Limb (tissue), 2 donors: Measurements from ENCODE around the gene CYRIA.

Experiments
- DNase-seq, 2 donors: peaks; one replicate each; pipeline ENCODE4 v3.0.0-alpha.2; 2016; ENCODE audit errors: extremely low spot score in 2 of 2

Gene CYRIA

DNA sequence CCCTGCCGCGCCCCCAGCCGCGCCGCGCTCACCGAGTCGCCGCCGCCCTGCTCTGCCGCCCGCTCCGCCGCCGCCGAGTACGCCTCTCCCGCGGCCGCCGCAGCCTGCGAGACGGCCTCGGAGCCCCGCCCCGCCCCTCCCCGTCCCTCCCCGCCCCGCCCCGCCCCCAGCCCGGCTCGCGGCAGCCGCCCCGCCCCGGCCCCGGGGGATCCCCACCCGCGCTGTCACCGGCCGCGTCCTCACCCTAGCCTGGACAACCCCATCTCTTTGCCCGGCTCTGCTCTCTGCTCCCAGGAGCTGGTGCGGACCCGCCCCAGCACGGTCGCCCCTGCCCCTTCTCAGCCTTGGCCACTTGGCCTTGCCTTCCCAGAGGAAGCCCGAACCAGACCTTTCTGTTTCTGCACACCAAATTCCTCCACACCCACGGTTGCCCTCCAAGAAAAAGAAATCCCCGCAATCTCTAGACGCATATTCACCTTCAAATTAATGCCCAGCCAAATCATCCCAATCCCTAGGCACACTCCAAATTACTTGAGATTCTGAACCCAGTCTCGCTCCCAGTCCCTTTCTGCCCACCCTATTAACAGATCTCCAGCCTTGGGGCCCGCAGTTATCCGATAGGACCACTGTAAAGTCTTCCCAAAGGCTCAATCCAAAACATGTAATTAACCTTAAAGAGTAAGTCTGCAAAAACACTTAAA, at the start of gene CYRIA:
Gene CYRIA, minus strand, starts transcription at position 87 of the 701 bp plus-strand sequence. CDS start 77,715 bp downstream, outside the sequence.
- peak in 1 of 2 donors; percentile 81 for DNase-seq

DNA sequence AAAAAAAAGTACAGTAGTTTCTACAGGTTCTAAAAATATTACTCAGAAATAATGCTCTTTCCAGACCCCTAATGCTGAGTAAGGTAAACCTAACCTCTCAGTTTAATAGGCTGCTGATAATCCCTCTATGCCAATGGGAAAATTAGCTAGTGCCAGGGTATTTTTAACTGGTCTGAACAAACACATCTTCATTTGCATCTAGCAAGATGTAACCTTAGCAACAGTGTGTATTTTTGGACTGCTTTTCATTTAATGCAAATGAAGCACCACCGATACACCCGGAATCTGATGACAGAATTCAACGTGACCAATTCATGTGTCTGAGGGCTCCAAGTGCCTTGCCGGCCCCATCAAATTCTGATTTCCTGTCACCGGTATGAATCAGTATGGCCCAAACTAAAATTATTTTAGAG, 47.4 kb upstream of the CYRIA start:
- no peak for DNase-seq

DNA sequence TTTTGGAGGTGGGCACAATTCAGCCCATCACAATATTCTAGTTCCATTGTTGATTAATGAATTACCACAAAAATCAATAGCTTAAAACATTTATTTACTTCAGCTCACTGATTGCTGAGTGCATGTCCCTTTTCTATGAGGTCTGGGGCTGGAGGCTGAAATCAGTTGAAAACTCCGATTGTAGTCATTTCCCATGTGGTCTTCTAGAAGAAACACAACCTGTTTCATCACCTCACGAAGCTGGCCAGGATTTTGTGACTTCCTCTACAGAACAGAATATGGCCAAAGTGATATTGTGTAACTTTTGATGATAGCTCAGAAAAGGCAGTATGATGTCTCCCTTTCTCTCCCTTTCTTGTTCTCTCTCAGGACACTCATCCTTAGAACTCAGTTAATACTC, 44.1 kb upstream of the CYRIA start:
- no peak for DNase-seq

DNA sequence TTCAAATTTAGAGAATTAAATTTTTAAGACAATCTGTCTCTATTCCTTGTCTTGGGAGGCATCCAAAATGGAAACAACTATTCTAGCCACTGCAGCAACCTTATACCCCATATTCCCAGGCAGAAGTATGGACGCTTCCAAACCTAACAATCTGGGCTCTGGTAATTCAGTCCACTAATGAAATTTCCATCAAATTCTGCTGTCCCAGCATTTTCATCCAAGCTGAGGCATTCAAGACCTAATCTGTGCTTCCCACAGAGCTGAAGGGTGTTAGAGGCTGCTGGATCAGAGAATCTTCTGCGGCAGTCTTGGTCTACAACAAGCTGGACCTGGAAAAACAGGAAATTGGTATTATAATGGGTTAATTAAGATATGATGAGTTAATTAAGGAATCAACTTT, 42.5 kb upstream of the CYRIA start:
- no peak for DNase-seq

DNA sequence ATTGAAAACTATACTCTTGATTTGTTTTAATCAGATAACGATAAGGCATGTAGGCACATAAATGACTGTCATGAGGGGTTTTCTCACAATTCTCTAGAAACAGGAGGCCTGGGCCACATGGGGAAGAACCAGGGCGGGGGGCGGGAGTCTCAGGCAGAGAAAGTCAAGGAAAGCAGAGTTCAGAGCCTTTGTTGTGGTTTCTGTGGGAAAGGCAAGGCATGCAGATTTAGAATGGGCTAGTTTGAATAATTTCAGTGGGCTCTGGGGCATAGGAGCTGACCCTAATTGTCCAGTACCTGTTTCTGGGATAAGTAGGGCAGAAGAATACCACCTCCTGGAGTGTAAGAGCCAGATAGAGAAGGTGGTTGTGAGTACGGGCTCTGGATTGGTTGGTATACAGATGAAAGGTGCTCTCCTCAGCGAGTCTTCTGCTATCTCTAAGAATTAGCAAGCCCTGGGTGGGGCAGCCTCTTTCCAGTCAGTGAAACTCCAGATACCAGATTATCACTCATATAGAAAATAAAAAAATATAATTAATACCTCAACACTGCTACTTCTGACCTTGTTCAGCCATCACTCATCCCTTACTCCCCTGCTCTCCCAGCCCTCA, 41.5 kb upstream of the CYRIA start:
- DNase-seq: no peak

DNA sequence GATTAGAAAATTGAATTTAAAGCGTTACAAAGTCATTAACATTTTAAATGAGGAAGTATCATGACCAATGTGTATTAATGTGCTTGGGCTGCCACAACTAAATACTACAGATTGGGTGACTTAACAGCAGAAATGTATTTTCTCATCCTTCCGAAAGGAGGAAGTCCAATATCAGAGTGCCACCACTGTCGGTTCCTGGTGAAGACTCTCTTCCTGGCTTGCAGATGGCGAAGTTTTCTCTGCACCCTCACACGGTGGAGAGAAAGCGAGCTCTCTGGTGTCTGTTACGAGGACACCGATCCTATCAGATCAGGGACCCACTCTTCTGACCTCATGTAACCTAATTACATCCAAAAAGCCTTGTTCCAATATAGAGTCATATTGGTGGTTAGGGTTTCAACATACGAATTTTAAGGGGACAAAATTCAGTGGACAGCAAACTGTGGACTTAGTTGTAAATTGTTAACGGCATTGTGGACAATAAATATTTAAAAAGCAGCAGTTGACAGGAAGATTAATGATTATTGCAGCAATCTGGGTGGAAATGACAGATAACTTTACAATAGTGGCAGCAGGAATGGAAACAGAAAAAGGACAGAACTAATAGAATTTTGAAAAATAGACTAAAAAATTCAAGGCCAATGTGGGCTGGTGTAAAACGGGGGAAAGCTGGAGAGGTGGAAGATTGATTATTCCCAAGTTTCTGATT, 35.1 kb upstream of the CYRIA start:
- DNase-seq: no peak

DNA sequence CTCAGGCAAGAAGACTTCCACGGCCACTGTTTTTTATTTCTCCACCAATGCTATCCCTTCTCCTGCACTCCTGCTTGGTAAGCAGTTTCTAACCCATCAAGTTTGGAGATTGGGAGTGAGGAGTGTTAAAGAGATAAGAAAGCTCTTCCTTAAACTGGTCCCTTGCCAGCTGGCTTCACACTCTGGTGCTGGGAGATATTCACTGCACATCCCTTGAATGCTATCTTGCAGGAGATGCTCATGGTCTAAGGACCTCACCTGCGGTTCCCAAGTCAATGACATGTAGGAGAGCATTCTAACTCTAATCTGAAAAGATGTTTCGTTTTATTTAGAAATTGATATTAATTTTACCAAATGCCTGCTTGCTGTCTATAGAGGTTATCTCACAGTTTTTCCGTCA, 28.2 kb upstream of the CYRIA start:
- no peak for DNase-seq

DNA sequence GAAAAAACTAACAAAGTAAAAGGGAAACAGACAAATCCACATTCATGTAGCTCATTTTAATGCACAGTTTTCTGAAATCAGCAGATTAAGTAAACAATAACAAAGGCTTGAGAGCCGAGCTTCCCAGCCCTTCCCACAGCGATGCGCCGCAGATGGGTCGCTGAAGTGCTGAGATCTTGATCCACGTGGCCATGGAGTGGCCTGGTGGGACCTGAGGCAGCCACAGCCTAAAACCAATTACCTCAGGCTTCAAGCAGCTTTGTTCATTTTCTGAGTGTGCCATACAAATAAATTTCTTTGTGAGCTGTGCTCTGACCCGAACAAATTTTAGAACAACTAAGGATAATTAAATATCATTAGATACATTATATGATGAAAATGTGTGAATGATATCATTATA, 25.6 kb upstream of the CYRIA start:
- DNase-seq: no peak

DNA sequence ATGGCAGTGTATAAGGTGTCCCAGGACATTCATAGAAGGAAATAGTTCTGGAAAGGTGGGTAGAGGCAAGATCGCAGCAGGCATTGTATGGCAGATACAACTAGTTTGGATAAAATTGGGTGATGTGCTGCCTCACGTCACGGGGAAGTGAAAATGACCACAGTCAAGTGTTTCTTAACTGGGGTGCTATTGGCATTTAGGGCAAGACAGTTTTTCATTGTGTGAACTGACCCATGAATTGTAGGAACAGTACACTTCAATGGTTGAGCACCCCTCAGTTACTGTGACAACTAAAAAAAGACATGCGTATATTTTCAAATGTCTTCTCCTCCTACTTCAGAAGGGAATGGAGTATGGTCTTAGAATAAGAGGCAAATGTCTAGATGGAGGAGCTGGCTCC, 22.3 kb upstream of the CYRIA start:
- DNase-seq: no peak

DNA sequence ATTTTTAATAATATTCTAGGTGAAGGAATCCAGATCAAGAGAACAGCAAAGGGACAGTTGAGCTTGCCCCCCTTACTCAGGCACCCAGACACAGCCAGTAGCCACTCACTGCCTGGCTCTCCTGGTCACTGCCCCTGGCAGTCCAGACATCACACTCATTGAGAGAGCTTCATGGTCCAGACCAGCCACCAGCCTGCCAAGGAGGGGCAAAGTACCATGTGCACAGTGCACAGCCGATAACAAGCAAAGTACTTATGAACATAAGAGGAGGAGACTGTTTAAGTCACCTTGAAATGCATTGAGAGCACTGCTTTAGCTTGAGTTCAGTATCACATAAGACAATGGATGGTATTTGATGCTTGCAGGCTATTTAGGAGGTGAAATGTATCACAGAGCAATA, 21.6 kb upstream of the CYRIA start:
- DNase-seq: no peak

DNA sequence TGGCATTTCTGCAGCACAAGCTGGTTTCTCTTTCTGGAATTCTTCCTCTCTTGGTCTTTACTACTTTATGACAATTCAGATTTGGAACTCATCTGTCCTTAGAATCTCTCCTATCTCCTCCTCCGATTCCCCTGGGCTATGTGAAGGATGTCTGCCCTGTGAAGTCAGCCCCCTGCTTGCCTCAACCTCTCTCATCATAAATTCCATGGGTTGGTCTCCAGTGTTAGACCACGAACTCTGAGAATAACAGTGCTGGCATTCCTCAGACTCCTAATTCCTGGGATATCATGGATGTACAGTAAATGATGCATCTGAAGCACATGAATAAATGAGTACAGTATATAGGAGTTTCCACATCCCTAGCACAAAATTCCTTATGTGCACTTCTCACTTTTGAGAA, 21.0 kb upstream of the CYRIA start:
- no peak for DNase-seq

DNA sequence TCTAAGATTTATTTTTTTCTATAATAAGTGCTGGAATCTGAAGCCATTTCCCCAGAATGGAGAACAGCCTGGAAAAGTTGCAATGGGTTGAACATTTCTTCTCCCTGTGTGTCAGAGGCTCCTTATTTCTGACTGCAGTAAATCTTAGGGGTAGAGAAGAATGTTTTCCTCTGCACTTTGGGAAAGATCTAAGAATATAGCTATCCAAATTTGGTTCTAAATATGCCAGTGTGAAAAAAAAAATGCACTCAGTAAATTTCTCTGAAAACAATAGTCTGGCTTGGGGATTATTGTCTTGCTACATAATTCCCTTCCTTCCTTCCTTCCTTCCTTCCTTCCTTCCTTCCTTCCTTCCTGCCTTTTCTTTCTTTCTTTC, 19.7 kb upstream of the CYRIA start:
- DNase-seq: no peak

DNA sequence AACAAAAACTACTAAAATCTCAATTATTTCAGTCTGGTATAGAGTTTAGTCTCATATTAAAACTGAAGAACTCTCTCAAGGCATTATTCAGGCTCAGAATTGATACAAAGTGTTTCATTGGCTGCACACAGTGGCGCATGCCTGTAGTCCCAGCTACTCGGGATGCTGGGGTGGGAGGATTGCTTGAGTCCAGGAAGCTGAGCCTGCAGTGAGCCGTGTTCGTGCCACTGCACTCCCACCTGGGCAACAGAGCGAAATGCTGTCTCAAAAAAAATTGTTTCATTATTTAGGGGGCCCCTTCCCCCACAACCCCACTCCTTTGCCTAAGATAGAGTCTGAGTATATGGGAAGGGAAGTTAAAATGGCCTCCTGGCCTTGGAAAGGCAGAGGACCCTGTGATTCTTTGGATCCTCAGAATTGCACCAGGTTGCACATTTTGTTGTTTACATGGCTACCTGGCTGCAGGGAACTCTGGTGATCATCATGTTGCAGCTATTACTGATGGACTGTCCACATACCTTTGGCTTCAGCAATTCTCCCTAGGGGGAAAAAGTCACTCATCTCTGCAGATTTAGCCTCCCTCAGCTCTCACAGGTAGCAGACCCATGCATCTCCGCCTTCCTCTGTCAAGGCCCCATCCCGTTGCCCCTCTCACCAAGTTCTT, 19.2 kb upstream of the CYRIA start:
- no peak for DNase-seq

DNA sequence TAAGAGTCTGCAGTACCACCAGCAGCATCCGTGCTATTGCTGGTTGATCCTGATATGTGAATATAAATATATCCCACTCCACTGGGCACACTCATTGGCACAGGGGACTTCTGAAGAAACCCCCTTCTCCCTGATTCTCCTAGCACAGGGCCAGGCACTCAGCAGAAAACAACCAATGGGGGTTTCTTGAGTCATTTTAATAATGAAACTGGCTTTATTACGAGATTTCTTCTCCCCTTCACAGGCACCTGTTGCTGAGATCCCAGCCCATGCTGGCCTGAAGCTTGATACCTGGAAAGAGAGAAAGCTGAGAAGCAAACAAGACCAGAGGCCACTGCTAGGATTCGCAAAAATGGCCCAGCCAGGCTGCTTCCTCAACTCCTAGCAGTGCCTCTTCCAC, 17.9 kb upstream of the CYRIA start:
- DNase-seq: no peak

DNA sequence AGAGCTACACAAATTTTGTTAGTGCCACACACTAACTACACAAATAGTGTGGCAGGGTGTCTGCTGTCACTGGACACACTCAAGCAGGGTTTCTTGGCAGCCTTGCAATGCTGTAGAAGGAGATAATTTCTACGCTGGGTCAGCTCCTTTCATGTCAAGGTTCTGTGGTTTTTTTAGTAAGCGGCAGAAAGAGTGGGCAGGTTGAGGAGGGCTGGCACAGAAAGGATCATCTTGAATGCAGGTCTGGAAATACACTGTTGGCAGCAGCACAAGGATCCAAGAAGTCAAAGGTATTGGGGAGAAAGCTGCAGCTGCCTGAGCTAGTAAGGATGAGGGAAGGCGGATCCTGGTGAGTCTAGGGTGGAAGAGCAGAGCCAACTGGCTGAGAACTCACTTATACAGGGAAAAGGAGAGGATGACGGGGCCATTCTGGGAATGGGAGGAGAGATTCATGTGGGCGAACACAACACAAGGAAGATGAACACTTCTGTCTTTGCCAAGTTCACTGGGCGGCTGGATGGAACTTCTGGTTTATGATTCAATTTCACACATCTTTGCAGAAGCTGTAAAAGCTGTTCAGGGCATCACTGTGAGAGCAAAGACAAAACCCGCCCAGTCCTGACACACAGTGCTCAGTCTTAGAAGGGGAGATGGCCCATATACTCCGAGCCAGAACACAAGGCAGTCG, 16.9 kb upstream of the CYRIA start:
- DNase-seq: no peak

DNA sequence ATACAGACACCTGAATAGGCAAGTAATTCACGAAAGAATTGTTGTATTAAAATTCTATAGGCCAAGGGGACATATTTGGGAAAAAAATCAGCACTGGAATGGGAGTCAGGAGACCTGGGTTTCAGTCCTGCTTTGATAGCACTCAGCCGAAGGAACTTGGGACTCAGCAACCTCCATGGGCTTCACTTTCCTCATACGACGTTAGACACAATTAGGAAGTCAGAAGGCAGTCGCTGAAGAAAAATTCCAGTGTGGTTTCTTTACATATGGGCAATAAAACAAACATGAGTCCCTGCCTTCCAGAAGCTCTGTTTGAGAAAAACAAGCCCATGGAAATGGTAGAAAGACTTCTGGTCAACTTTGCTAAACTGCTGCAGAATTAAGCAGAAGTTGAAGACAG, 15.1 kb upstream of the CYRIA start:
- DNase-seq: no peak

DNA sequence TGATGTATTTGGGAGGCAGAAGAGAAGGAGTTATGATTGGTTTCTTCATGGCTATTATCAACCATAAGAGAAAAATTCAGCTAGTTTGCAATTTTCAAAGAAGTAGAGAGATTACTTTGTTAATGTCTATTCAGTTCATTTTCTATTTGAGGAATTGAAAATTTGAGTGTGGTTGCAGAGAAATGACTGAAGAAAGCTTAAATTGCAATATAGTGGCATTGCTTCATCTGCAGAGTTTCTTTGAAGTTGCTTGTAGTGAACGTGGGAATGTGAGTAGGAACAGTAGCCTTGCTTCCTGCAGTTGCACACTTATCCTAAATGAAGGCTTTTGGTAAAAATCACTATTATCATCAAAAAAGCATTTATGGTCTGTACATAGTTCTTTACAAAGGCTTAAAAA, 14.7 kb upstream of the CYRIA start:
- DNase-seq: no peak

DNA sequence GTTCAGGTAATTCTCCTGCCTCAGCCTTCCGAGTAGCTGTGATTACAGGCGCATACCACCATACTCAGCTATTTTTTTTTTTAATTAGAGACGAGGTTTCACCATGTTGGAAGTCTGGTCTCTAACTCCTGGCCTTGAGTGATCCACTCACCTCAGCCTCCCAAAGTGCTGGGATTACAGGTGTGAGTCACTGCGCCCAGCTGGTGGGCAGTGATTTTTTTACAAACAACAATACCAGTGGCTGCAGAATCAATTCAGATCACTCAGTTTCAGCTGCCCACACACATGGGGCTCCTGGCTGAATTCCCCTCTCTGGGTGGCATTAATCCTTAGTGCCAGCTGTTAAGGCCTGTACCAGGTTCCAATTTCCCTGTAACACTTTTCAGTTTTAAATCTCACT, 13.3 kb upstream of the CYRIA start:
- no peak for DNase-seq

DNA sequence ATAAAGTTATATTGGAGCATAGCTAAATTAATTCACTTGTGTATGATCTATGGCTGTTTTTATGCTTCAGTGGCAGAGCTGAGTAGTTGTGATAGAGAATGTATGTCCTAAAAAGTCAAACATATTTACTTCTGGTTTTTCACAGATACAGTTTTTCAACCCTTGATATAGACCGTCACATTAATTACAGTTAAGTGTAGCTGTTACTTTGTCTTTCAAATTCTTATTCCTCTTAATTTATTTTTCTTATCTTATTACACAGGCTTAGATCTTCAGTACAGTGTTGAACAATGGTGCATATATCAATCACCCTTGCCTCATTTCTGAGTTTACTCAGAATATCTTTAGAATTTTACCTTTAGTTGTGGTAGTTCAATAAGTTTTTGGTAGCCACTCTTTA, 12.2 kb upstream of the CYRIA start:
- DNase-seq: no peak

DNA sequence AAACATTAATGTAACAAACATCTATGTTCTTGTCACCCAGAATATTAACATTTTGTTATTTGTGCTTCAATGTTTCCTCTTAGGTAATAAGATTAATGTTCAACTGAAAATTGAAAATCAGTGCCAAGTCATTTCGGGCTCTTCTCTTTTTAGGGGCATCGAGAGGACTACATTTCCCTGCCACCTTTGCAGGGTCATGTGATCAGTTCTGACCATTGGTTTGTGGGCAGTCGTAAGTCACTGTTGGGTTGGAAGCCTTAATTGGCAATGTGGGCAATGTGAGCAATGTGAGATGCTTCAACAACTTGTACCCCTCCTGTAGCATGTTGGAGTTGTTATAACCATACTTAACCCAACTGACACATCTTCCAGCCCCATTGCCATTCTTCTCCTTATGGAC, 10.1 kb upstream of the CYRIA start:
- no peak for DNase-seq

DNA sequence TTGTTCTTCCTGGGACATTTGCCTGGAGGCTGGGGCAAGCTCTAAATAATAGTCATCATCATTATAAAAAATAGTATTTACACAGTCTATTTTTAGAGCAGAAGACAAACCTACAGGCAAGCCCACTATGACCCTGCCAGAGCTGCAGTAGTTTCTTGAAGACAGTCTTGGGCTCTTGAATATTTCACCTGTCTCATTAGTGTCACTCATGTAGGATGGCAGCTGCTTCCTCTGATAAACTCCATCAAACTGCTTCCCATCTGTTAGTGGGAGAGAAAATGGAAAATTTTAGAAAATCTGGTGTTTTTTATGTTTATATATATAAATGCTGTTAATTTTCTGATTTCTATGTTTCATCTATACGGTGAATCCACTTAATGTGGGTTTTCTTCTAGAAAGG, 8.5 kb upstream of the CYRIA start:
- no peak for DNase-seq

DNA sequence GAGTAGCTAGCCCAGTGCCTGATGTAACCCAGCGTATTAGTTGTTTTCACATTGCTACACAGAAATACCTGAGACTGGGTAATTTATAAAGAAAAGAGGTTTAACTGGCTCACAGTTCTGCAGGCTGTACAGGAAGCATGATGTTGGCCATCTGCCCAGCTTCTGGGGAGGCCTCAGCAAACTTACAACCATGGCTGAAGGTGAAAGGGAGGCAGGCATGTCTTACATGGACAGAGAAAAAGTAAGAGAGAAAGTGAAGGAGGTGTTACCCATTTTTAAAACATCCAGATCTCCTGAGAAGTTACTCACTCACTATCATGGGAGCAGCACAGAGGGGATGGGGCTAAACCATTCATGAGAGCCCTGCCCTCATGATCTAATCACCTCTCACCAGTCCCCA, 6.1 kb upstream of the CYRIA start:
- no peak for DNase-seq
